ENCODE results near the gene HTR5A. TPM values are rescaled to one million over a fixed set of nuclear protein-coding genes. Genes with fewer than 3 reads are reported as not detected.
"Not testable (repeated sequence)": the region's sequence is repeated elsewhere in the genome, so short reads cannot be mapped to it uniquely, and the experiment has no call there.

The HTR5A gene
- not detected for total RNA-seq
- long read RNA-seq, donor 1: 0 reads
- long read RNA-seq, donor 2: 0 reads

- Histone ChIP-seq H3K36me3 (ENCODE audit: low read depth) (no peaks in the 10 kb centered on the region), H3K4me1 (ENCODE audit: low read depth) (no peaks in the 10 kb centered on the region), H3K4me3 (no peak within 1 kb of the TSS), H3K9me3 (no peaks in the 10 kb centered on the region)
- no peak for TF ChIP-seq CTCF (IDR thresholded peaks at IDR 0.05)
- DNase-seq: peak; percentile 67 to 94 (median 89)
- intact Hi-C loops (cut with DNase I, micrococcal nuclease): no loop called here
- peak; percentile 100 for ATAC-seq
Observed at GRCh38 chr7:155069992-155070751, at the start of gene HTR5A. Gene HTR5A, plus strand, starts transcription at chr7:155070324. Its CDS starts 576 bp downstream, at chr7:155070900.

- Histone ChIP-seq H3K4me3 (no peak overlapping the region), H3K36me3 (ENCODE audit: low read depth) (no peaks in the 10 kb centered on the region), H3K4me1 (ENCODE audit: low read depth) (no peaks in the 10 kb centered on the region), H3K9me3 (no peaks in the 10 kb centered on the region)
- TF ChIP-seq CTCF (IDR thresholded peaks at IDR 0.05): no peak
- no peak for DNase-seq
- no peak for ATAC-seq
- intact Hi-C loops (cut with DNase I, micrococcal nuclease): no loop called here
Observed at GRCh38 chr7:155020996-155021395, 49.1 kb upstream of the HTR5A start.

- intact Hi-C loops (cut with DNase I, micrococcal nuclease): no loop called here
- no peak for ATAC-seq
- Histone ChIP-seq H3K4me3 (no peak overlapping the region), H3K36me3 (ENCODE audit: low read depth) (no peaks in the 10 kb centered on the region), H3K9me3 (no peaks in the 10 kb centered on the region), H3K4me1 (ENCODE audit: low read depth) (no peaks in the 10 kb centered on the region)
- no peak for DNase-seq
- no peak for TF ChIP-seq CTCF (IDR thresholded peaks at IDR 0.05)
Observed at GRCh38 chr7:155021699-155022145, 48.4 kb upstream of the HTR5A start.

- Histone ChIP-seq H3K36me3 (ENCODE audit: low read depth) (no peaks in the 10 kb centered on the region), H3K9me3 (no peaks in the 10 kb centered on the region), H3K4me3 (no peak overlapping the region), H3K4me1 (ENCODE audit: low read depth) (no peaks in the 10 kb centered on the region)
- ATAC-seq (no peak), DNase-seq (no peak)
- TF ChIP-seq CTCF (IDR thresholded peaks at IDR 0.05): no peak
- intact Hi-C loops (cut with DNase I, micrococcal nuclease): no loop called here
Observed at GRCh38 chr7:155027879-155028278, 42.2 kb upstream of the HTR5A start.

GRCh38 chr7:155032978-155033377 lies 37.1 kb upstream of the HTR5A start:
- H3K4me3 ChIP-seq: no peak overlapping the region
- ATAC-seq: no peak
- no peaks in the 10 kb centered on the region for H3K9me3 ChIP-seq
- no peak for DNase-seq
- H3K36me3 ChIP-seq (ENCODE audit: low read depth): no peaks in the 10 kb centered on the region
- no peak for TF ChIP-seq CTCF (IDR thresholded peaks at IDR 0.05)
- intact Hi-C loops (cut with DNase I, micrococcal nuclease): no loop called here
- H3K4me1 ChIP-seq (ENCODE audit: low read depth): no peaks in the 10 kb centered on the region

- H3K4me1 ChIP-seq (ENCODE audit: low read depth); H3K4me3 ChIP-seq; intact Hi-C loops (cut with DNase I, micrococcal nuclease); DNase-seq; ATAC-seq; H3K9me3 ChIP-seq; H3K36me3 ChIP-seq (ENCODE audit: low read depth): not testable (repeated sequence)
Observed at GRCh38 chr7:155034495-155034894, 35.6 kb upstream of the HTR5A start.

Measured in mucosa of descending colon (tissue), 3 donors.